ENCODE results near the gene MRPS21.
"Not testable (repeated sequence)": the region's sequence is repeated elsewhere in the genome, so short reads cannot be mapped to it uniquely, and the experiment has no call there.

The MRPS21 gene

GRCh38 chr1:150302338-150302737 lies 8.7 kb downstream of the MRPS21 start:
- Histone ChIP-seq H3K4me3 (ENCODE audit: low read length, poor library complexity, severe bottlenecking) (no peak overlapping the region), H3K4me1 (ENCODE audit: insufficient read depth, low read length, poor library complexity, severe bottlenecking) (no peaks in the 10 kb centered on the region), H3K36me3 (ENCODE audit: insufficient read depth, low read length) (no peaks in the 10 kb centered on the region; the same call in 1 of the 2 replicates), H3K79me2 (ENCODE audit: insufficient read depth, low read length) (no peaks in the 10 kb centered on the region), H3K4me2 (ENCODE audit: low read depth, low read length, poor library complexity, severe bottlenecking) (no peak overlapping the region), H3K27me3 (ENCODE audit: insufficient read depth, low read length, poor library complexity, severe bottlenecking) (no peaks in the 10 kb centered on the region), H3F3A (ENCODE audit: low read depth) (no peaks in the 10 kb centered on the region), H4K20me1 (ENCODE audit: insufficient read depth, low read length, poor library complexity, severe bottlenecking) (no peaks in the 10 kb centered on the region), H3K9me3 (ENCODE audit: insufficient read depth, low read depth, low read length) (no peaks in the 10 kb centered on the region), H2AFZ (ENCODE audit: low read length) (no peak overlapping the region), H3K9ac (ENCODE audit: low read depth, low read length, poor library complexity, severe bottlenecking) (no peak overlapping the region), H3K9me2 (replicated peaks; ENCODE audit: low read depth, low read length) (no peaks in the 10 kb centered on the region)
- TF ChIP-seq EZH2phosphoT487 (IDR thresholded peaks at IDR 0.05; ENCODE audit: borderline replicate concordance), result no peak
- no peak for TF ChIP-seq CTCF (conservative IDR thresholded peaks at IDR 0.05; ENCODE audit: low read length)

- Histone ChIP-seq H3F3A (ENCODE audit: low read depth) (no peaks in the 10 kb centered on the region), H4K20me1 (ENCODE audit: insufficient read depth, low read length, poor library complexity, severe bottlenecking) (no peaks in the 10 kb centered on the region), H3K9me2 (replicated peaks; ENCODE audit: low read depth, low read length) (no peaks in the 10 kb centered on the region), H3K27me3 (ENCODE audit: insufficient read depth, low read length, poor library complexity, severe bottlenecking) (no peaks in the 10 kb centered on the region), H3K9ac (ENCODE audit: low read depth, low read length, poor library complexity, severe bottlenecking) (no peak overlapping the region), H3K4me2 (ENCODE audit: low read depth, low read length, poor library complexity, severe bottlenecking) (no peak overlapping the region), H3K4me3 (ENCODE audit: low read length, poor library complexity, severe bottlenecking) (no peak overlapping the region), H3K36me3 (ENCODE audit: insufficient read depth, low read length) (peaks cover 5% of the 10 kb centered on the region; the same call in 1 of the 2 replicates), H2AFZ (ENCODE audit: low read length) (no peak overlapping the region), H3K9me3 (ENCODE audit: insufficient read depth, low read depth, low read length) (no peaks in the 10 kb centered on the region), H3K79me2 (ENCODE audit: insufficient read depth, low read length) (no peaks in the 10 kb centered on the region), H3K4me1 (ENCODE audit: insufficient read depth, low read length, poor library complexity, severe bottlenecking) (no peaks in the 10 kb centered on the region)
- TF ChIP-seq EZH2phosphoT487 (IDR thresholded peaks at IDR 0.05; ENCODE audit: borderline replicate concordance), result no peak
- no peak for TF ChIP-seq CTCF (conservative IDR thresholded peaks at IDR 0.05; ENCODE audit: low read length)
Measured at GRCh38 chr1:150302902-150303301, 9.2 kb downstream of the MRPS21 start.

GRCh38 chr1:150308585-150308984 lies 14.9 kb downstream of the MRPS21 start:
- H3F3A ChIP-seq (ENCODE audit: low read depth); H2AFZ ChIP-seq (ENCODE audit: low read length); H3K4me2 ChIP-seq (ENCODE audit: low read depth, low read length, poor library complexity, severe bottlenecking); H3K9me3 ChIP-seq (ENCODE audit: insufficient read depth, low read depth, low read length); H3K79me2 ChIP-seq (ENCODE audit: insufficient read depth, low read length); H3K27me3 ChIP-seq (ENCODE audit: insufficient read depth, low read length, poor library complexity, severe bottlenecking); H3K4me3 ChIP-seq (ENCODE audit: low read length, poor library complexity, severe bottlenecking); H3K9me2 ChIP-seq (replicated peaks; ENCODE audit: low read depth, low read length); H3K36me3 ChIP-seq (ENCODE audit: insufficient read depth, low read length); H4K20me1 ChIP-seq (ENCODE audit: insufficient read depth, low read length, poor library complexity, severe bottlenecking); H3K4me1 ChIP-seq (ENCODE audit: insufficient read depth, low read length, poor library complexity, severe bottlenecking); H3K9ac ChIP-seq (ENCODE audit: low read depth, low read length, poor library complexity, severe bottlenecking): not testable (repeated sequence)

GRCh38 chr1:150309758-150310508 lies 16.3 kb downstream of the MRPS21 start:
- H3F3A ChIP-seq (ENCODE audit: low read depth), result no peaks in the 10 kb centered on the region
- no peaks in the 10 kb centered on the region for H3K4me1 ChIP-seq (ENCODE audit: insufficient read depth, low read length, poor library complexity, severe bottlenecking)

More at GRCh38 chr1:150309758-150310508, 16.3 kb downstream of the MRPS21 start:
- no peak overlapping the region for H3K4me2 ChIP-seq (ENCODE audit: low read depth, low read length, poor library complexity, severe bottlenecking)
- H4K20me1 ChIP-seq (ENCODE audit: insufficient read depth, low read length, poor library complexity, severe bottlenecking), result no peaks in the 10 kb centered on the region
- no peak for TF ChIP-seq EZH2phosphoT487 (IDR thresholded peaks at IDR 0.05; ENCODE audit: borderline replicate concordance)
- no peak for TF ChIP-seq CTCF (conservative IDR thresholded peaks at IDR 0.05; ENCODE audit: low read length)
- H3K9me3 ChIP-seq (ENCODE audit: insufficient read depth, low read depth, low read length), result no peaks in the 10 kb centered on the region
- no peaks in the 10 kb centered on the region for H3K79me2 ChIP-seq (ENCODE audit: insufficient read depth, low read length)
- no peak overlapping the region for H3K9ac ChIP-seq (ENCODE audit: low read depth, low read length, poor library complexity, severe bottlenecking)
- peaks cover 6% of the 10 kb centered on the region; the same call in 1 of the 2 replicates for H3K36me3 ChIP-seq (ENCODE audit: insufficient read depth, low read length)
- H3K27me3 ChIP-seq (ENCODE audit: insufficient read depth, low read length, poor library complexity, severe bottlenecking), result no peaks in the 10 kb centered on the region
- no peaks in the 10 kb centered on the region for H3K9me2 ChIP-seq (replicated peaks; ENCODE audit: low read depth, low read length)
- H3K4me3 ChIP-seq (ENCODE audit: low read length, poor library complexity, severe bottlenecking), result no peak overlapping the region
- H2AFZ ChIP-seq (ENCODE audit: low read length), result no peak overlapping the region

Data from Loucy (cell line).